HG02759 (cell line): ENCODE measurements around the gene NAP1L5.

Source experiments
- ATAC-seq: cut with Tn5 transposase; IDR thresholded peaks from one replicate; pipeline ENCODE4 v1.9.1; 2021; ENCODE audit warnings: mild to moderate bottlenecking, moderate library complexity; ENCODE audit not compliant: unreplicated experiment

NAP1L5 gene

GRCh38 chr4:88661739-88662138 lies 35.9 kb downstream of the NAP1L5 start:
- no peak for ATAC-seq

GRCh38 chr4:88660446-88661294 lies 37.0 kb downstream of the NAP1L5 start:
- no peak for ATAC-seq

GRCh38 chr4:88659890-88660208 lies 37.8 kb downstream of the NAP1L5 start:
- no peak for ATAC-seq

GRCh38 chr4:88659055-88659889 lies 38.4 kb downstream of the NAP1L5 start:
- ATAC-seq: peak; percentile 90

GRCh38 chr4:88655226-88655625 lies 42.4 kb downstream of the NAP1L5 start:
- no peak for ATAC-seq

GRCh38 chr4:88653371-88653946 lies 44.2 kb downstream of the NAP1L5 start:
- no peak for ATAC-seq

- ATAC-seq: no peak
These were observed 47.9 kb downstream of the NAP1L5 start for GRCh38 chr4:88649716-88650115.

- no peak for ATAC-seq
These were observed 50.9 kb downstream of the NAP1L5 start for GRCh38 chr4:88646528-88647280.

GRCh38 chr4:88645994-88646393 lies 51.6 kb downstream of the NAP1L5 start:
- ATAC-seq: no peak
